Astrocyte of the spinal cord (primary cell): ENCODE data around the gene DSG4.

Experiments
- DNase-seq: peaks from one replicate; pipeline ENCODE4 v3.0.0; 2011; ENCODE audit warnings: low read depth, low spot score
- H3K4me3 ChIP-seq: 2 replicates; pipeline ENCODE4 v1.5.1; 2011; ENCODE audit warnings: low read depth, mild to moderate bottlenecking, low read length, moderate library complexity
- CTCF ChIP-seq: IDR thresholded peaks from 2 replicates; pipeline ENCODE4 v1.5.1; 2012; ENCODE audit warnings: low read depth, mild to moderate bottlenecking, low read length, inconsistent platforms
- in situ Hi-C: cut with HindIII; loops from 2 replicates; pipeline ENCODE4 v1.10.0; 2017; ENCODE audit warnings: low sequenced_read_pairs

DSG4 gene

DNA sequence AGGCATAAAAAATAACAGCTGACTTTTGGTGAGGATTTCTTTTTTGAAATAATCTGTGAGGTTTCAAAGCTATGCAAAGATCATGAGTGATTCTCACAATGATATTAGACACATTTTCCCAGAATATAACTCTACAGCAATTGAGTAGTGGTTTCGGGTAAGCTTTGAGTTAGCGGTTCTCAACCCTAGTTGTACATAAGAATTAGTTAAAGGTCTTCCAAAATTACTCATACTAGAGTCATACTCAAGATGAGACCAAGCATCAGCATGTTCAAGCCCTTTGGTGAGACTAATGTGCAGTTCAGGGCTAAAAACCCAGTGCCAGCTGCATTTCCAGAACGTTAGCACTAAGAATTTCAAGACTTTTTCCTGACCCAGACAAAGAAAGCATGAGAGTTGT, 31.1 kb downstream of the DSG4 start:
- TF ChIP-seq CTCF: no peak
- no peak overlapping the region for H3K4me3 ChIP-seq
- no peak for DNase-seq
- in situ Hi-C loops: no loop called here

DNA sequence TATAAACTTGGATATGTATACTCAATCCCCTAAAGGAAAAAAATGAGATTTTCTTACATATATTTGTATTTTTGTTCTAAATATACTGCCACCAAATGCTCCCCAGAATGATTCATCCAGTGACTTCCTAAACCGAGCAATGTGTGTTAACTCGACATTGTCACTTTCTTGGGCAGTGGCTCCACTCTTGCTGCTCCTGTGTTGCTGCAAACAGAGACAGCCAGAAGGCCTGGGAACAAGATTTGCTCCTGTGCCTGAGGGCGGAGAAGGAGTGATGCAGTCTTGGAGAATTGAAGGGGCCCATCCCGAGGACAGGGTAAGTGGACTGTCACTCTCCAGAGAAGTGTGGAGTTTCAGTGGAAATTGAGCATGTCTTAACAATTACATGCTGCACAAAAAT, 32.7 kb downstream of the DSG4 start:
- H3K4me3 ChIP-seq: no peak overlapping the region
- no peak for DNase-seq
- in situ Hi-C loops: no loop called here
- TF ChIP-seq CTCF: no peak

DNA sequence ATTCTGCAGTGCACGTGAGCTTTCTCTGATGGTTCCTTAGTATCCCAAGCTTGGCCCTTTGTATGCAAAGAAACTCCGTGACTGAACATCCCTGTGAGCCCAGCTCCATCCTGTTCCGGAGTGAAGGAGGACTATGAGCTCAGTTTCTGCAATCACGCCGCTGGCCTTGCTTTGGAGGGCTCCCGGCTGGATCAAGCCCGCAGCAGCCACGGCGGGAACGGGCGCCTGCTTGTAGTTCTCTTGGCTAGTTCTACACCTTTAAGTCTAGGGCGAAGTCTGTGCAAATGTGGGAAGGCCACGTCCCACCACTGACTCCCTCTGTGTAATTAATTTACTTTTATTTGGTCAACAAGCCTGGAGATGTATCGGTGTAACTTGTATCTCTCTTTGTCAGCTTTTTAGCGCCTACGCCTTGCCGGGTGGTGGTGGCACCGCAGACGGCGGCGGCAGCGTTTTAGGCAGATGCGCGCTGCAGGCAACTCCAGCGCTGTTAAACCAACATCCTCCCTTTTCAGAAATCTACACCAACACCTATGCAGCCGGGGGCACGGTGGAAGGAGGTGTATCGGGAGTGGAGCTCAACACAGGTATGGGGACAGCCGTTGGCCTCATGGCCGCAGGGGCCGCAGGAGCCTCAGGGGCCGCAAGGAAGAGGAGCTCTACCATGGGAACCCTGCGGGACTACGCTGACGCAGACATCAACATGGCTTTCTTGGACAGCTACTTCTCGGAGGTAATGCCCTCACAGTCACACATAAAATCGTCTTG, 34.3 kb downstream of the DSG4 start:
- in situ Hi-C loops: no loop called here
- no peak overlapping the region for H3K4me3 ChIP-seq
- TF ChIP-seq CTCF: no peak

GRCh38 chr18:31413137-31413536, 36.6 kb downstream of the DSG4 start:
- no peak for TF ChIP-seq CTCF
- no peak for DNase-seq
- in situ Hi-C loops: no loop called here
- H3K4me3 ChIP-seq: no peak overlapping the region

More for the DNA sequence above, 34.3 kb downstream of the DSG4 start:
- DNase-seq: no peak

DNA sequence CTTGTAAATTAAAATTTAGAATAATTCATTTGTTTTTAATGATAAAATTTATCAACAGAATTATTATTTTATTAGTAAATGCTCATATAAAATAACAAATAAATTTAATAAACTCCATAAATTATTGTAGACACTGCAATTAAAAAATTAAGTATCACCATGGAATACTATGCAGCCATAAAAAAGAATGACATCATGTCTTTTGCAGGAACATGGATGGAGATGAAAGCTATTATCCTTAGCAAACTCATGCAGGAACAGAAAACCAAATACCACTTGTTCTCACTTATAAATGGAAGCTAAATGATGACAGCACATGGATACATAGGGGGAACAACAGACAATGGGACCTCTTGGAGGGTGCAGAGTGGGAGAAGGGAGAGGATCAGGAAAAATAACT, 41.3 kb downstream of the DSG4 start:
- DNase-seq: no peak
- in situ Hi-C loops: no loop called here
- no peak overlapping the region for H3K4me3 ChIP-seq
- TF ChIP-seq CTCF: no peak

GRCh38 chr18:31419457-31419932, 42.9 kb downstream of the DSG4 start:
- in situ Hi-C loops: no loop called here
- no peak for DNase-seq
- no peak for TF ChIP-seq CTCF

More at GRCh38 chr18:31419457-31419932, 42.9 kb downstream of the DSG4 start:
- no peak overlapping the region for H3K4me3 ChIP-seq
